DMS79 treated with DMSO at 0.1 percent for 48 hours (cell line): ENCODE data around the gene VEGFB.

Source experiments
- DNase-seq: peaks from one replicate; lab custom pipeline; 2025; lab: John Stamatoyannopoulos, UW

The VEGFB gene

GRCh38 chr11:64233913-64234586 is at the start of gene VEGFB:
TSS of gene VEGFB (plus strand) at chr11:64234584. CDS start at chr11:64234834, 250 bp downstream.
- DNase-seq = peak; percentile 37

GRCh38 chr11:64185175-64185692 is 49.1 kb upstream of the VEGFB start:
- DNase-seq = no peak

GRCh38 chr11:64185693-64186491 is 48.5 kb upstream of the VEGFB start, which contains the start of gene STIP1:
TSS of gene STIP1 (plus strand) at chr11:64186171. CDS start at chr11:64186262, 91 bp downstream.
- peak; percentile 100 for DNase-seq

GRCh38 chr11:64186492-64187165 is 47.8 kb upstream of the VEGFB start:
- no peak for DNase-seq

GRCh38 chr11:64192434-64192833 is 42.0 kb upstream of the VEGFB start:
- no peak for DNase-seq

- DNase-seq = no peak
These were observed 37.8 kb upstream of the VEGFB start for GRCh38 chr11:64196626-64197025.

GRCh38 chr11:64198511-64198910 is 35.9 kb upstream of the VEGFB start:
- no peak for DNase-seq

- DNase-seq = no peak
These were observed 32.8 kb upstream of the VEGFB start for GRCh38 chr11:64201543-64201942.

- DNase-seq = no peak
These were observed 31.4 kb upstream of the VEGFB start for GRCh38 chr11:64202992-64203391.

- no peak for DNase-seq
These were observed 30.8 kb upstream of the VEGFB start for GRCh38 chr11:64203421-64204079.

GRCh38 chr11:64204080-64204440 is 30.3 kb upstream of the VEGFB start:
- DNase-seq = no peak

GRCh38 chr11:64204464-64204989 is 29.9 kb upstream of the VEGFB start:
- DNase-seq = peak; percentile 97

GRCh38 chr11:64206457-64207255 is 27.7 kb upstream of the VEGFB start, which contains the start of gene FERMT3:
TSS of gene FERMT3 (plus strand) at chr11:64206721. CDS start at chr11:64207365, 644 bp downstream.
- no peak for DNase-seq

- DNase-seq = no peak
These were observed 26.9 kb upstream of the VEGFB start for GRCh38 chr11:64207256-64208085.

GRCh38 chr11:64208086-64208795 is 26.1 kb upstream of the VEGFB start:
- no peak for DNase-seq

GRCh38 chr11:64208796-64209562 is 25.4 kb upstream of the VEGFB start:
- DNase-seq = no peak

- DNase-seq = no peak
These were observed 24.9 kb upstream of the VEGFB start for GRCh38 chr11:64209563-64209843.

GRCh38 chr11:64210301-64211020 is 23.9 kb upstream of the VEGFB start:
- no peak for DNase-seq
